IPS-NIHi11 (cell line): Measurements from ENCODE around the gene LPGAT1.

ENCODE experiments used
- DNase-seq: peaks from one replicate; pipeline ENCODE4 v3.0.0; 2012; ENCODE audit warnings: mixed read lengths, low spot score

Gene LPGAT1

GRCh38 chr1:211761400-211761799, 69.2 kb downstream of the LPGAT1 start:
- no peak for DNase-seq

- DNase-seq, result no peak
These were observed 74.0 kb downstream of the LPGAT1 start for GRCh38 chr1:211756471-211757020.

GRCh38 chr1:211753649-211754251, 76.8 kb downstream of the LPGAT1 start:
- no peak for DNase-seq

GRCh38 chr1:211752951-211753486, 77.5 kb downstream of the LPGAT1 start:
- no peak for DNase-seq

DNA sequence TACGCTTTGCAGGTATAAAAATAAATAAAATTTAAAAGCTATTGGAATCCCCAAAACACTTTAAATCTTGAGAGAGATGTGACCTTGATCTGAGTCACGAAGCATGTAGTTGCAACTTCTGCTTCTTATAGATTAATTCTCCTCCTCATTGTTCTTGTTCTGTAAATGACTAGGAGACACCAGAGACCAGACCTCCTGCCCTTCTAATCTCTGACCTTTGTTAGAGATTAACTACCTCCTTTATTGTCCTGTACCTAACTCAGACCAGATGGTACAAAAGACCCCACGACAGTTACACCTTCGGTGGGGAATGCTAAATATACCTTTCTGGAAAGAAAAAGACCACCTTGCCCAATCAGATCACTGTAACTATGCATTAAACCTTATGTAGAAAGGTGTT, 78.2 kb downstream of the LPGAT1 start:
- no peak for DNase-seq

GRCh38 chr1:211751438-211751837, 79.1 kb downstream of the LPGAT1 start:
- no peak for DNase-seq

GRCh38 chr1:211750599-211750998, 80.0 kb downstream of the LPGAT1 start:
- no peak for DNase-seq

GRCh38 chr1:211749251-211749650, 81.3 kb downstream of the LPGAT1 start:
- DNase-seq, result no peak

DNA sequence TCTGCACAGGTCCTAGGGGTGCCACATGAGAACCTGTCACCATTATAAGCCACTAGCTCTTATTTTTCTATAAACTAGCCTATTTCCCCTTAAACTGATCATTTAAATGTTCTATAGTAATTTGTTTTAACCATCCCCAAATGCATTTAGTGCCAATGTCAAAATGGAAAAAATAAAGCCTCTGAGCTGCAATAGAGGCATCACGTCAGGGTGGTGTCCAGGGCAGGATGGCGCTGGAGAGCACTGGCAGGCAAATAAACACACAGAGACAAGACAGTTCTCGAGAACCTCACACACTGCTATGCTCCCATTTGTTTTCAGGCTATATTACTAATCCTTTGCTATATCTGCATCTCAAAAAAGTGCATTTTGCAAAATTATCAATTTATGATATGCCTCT, 81.8 kb downstream of the LPGAT1 start:
- DNase-seq, result no peak

DNA sequence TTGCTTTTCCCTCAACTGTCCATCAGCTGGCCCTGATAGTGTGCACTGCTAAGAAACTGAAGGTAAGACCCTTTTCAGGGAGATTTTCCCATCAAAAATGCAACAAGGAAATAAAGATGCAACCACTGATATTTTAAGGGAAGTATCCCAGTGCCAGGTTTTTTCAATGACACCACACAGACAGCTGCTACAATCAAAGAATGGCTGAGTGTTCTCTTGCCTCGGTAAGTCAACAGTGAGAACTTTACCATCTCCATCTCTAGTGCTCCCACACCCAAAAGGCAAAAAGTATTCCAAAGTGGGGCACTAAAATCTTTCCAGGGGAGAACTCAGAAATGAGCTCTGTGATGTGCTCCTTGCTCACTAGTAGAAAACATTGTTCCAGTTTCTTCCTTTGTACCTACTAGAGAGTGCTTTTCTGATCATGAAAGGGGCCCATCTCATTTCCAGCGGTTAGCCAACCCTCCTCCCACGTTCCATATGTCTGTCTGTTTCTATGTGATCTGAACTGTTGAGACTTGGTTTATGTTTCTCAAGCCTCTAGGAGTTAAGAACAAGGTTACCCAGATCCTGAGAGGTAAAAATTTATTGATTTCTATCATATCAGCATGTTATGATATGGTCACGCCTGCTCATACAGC, 87.6 kb downstream of the LPGAT1 start:
- DNase-seq, result no peak

GRCh38 chr1:211742272-211742671, 88.3 kb downstream of the LPGAT1 start:
- DNase-seq, result no peak

DNA sequence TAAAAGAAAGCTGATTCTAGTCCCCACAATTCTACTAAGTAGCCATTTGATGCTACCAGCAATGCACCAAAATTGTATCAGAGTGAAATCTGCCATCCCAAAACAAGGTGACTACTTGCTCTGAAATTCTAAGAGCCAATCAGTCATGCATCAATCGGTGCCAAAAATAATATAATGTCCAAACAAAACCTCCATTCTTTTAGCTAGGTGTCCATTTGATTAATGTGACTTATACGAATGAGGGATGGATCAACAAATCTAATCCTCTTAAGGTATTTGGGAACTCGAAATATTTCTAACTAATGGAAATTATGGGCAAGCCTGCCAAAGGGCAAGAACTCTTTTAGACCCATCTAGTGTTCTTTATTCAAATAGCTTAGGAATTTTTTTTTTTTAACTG, 88.8 kb downstream of the LPGAT1 start:
- no peak for DNase-seq

GRCh38 chr1:211741116-211741515, 89.4 kb downstream of the LPGAT1 start:
- DNase-seq, result no peak

DNA sequence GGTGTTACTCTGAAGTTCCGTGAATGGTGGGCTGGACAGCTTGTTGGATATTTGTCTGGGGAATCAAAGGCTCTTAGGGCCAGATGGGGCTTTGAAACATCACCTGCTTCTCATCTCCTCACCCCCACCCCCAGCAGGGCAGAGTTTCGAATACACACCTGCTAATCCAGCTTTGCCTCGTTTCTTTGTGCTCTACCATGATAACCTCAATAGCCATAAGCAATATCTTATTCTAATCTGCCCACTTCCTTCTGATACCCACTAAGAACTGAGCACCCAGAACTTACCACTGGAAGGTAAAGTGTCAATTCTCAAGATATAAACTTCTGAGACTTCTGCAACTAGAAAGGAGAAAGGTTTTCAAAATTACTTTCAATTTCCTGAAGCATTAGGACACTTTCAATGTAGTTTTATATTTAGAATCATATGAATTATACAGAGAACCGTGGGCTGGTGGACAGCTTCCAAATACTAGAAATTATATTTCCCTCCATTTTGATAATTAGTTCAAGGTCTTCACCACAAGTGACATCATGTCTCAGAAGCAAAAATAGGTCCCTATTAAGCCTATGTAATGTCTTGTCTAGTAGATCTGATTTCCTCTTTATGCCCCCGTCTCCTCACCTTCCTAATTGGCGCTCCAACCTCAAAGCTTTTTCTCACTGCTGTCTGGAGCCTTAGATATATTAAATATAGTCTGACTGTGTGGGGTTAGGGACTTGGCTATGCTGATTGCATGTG, 90.7 kb downstream of the LPGAT1 start:
- DNase-seq, result no peak

DNA sequence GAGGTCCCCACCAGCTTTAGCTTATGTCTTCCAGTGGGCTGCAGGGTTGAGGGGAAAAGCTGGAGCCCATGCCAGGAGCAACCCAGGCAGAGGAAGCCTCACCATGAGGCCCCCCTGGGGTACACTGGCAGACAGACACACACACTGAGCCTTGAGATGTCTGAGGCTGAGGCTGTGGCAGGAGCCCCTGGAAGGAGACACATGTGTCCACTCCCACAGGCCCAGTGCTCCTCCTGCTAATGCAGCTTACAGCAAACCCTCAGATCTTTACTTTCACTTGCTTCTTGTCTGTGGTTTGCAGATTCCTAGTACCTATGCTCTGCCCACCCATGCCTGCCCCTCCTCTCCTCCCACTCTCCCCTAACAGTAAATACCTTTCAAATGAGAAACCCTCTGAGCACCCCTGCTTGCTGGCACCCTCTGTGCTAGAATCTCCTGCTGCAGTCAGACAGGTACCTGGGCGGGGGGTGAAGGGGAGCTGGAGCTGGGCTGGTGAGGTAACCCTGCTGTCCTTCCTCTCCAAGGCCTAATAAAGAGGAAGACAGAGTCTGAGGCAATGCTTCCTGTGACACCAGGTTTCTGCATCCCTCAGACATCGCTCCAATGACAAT, 91.8 kb downstream of the LPGAT1 start:
- DNase-seq, result no peak

DNA sequence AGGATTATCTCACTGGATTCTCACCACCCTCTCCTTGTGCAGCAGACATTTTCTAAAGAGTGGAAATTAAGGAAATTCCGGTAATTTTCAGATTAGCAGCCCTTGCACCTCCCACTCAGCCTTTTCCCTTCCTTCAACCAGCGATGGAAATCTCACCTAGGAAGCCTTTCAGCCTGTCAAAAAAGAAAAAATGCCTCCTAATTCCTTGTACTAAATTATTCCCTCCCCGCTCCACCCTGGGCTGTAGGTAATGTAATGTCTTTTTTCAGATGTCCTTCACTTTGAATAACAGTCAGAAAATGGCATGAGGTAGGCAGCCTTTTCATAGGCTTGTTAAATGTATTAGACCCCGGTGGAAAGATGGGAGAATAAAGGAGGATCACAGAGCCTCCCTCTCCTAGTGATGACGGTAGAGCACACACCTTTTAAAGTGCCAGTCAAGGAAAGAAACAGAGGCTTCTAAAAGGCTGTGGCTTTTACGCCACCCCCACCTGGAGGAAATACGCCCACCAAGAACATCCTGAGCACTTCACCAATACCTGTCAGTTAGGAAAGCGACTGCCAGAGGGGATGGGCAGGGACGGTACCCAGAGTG, 92.4 kb downstream of the LPGAT1 start:
- no peak for DNase-seq

GRCh38 chr1:211737115-211738035, 93.2 kb downstream of the LPGAT1 start:
- no peak for DNase-seq

DNA sequence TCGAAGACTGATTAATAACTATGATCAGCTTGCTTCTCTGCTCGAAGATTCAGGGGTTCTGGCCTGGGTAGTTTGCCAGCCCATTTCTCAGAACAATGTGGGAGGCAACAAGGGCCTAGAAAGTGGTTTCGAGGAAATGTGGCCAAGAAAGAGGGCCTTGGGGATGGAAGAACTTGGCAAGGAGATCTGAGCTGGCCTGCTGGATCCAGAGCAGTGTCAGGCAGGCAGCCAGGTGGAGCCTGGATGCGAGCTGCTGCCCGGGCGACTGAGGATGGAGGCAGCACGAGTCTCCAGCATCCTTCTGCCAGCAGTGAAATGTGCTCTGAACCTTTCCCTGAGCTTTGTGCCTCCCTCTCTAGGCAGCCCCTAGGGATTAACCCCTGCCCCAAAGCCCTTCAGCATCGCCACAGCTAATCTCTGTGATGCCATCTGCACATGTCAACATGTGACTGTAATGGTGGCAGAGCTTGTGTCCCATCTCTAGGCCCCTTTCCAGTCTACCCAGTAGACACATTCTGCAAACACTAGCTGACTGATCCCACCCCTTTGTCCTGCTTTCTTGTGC, 94.1 kb downstream of the LPGAT1 start:
- no peak for DNase-seq

DNA sequence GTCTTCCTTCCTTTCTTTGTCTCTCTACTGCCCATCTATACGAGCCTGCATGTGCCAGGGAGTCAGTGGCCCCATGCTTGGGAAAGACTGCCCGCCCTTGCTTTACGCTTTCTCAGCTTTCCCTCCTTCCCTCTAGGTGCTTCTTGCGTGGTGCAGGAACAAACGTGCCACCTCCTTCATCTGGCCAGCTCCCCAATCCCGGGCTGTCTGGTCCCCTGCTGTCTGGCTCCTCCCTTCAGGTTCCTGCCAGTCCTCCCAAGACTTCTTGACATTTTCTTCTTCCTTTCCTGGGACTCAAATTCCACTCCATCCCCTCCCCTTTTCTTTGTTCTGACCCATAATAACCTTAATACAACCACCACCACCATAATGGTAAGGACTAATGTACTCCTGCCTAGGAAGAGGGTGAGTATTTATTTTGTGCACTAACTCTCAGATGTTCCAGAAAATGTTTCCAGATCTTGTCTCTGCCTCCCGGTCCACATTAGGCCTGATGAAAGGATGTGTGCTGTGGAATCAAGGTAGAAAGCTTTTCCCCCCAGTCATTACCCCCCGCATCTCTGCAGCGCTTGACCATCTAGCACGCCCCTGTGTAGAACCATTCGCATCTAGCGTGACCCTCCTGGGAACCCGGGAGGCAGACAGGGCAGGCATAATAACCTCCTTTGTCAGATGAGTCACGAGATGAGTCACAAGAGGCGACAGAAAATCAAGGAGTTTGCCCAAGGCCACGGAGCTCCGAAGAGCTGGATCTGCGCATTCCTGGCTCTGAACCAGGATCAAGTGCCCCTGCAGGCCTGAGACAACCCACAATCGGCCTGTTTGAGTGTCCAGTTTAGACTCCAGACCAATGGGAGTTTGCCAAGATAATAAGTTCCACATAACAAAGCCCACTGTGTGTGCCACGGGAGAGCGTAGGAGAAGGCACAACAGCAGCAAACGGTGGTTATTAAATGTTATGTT, 95.1 kb downstream of the LPGAT1 start:
- no peak for DNase-seq
